Measurements from ENCODE around the gene CAPN1.

- TF ChIP-seq ZNF274 (IDR thresholded peaks at IDR 0.05; ENCODE audit: low read depth, low read length), result no peak
- TF ChIP-seq YY1 (IDR thresholded peaks at IDR 0.05; ENCODE audit: insufficient read depth, insufficient read length), result no peak
These were observed 2.4 kb downstream of the CAPN1 start for GRCh38 chr11:65184146-65184545.
